Testis (tissue), 2 donors: Measurements from ENCODE around the gene GRM4.

Experiments
- POLR2A ChIP-seq: fragments of 450-650 bp; IDR thresholded peaks from one replicate; pipeline ENCODE4 v1.6.1; 2017; ENCODE audit warnings: antibody characterized with exemption, mild to moderate bottlenecking, moderate library complexity
- TF ChIP-seq, protein P1 (sequence below), 3 experiments: fragments of 450-650 bp in 2 of 3; fragments of 200-600 bp in 1 of 3; sonication (generic) in 1 of 3; IDR thresholded peaks; one replicate each; pipeline ENCODE4 v1.5.1; 2016 to 2019; ENCODE audit warnings: antibody characterized with exemption in 3 of 3, mild to moderate bottlenecking in 2 of 3, moderate library complexity in 1 of 3

DNA sequence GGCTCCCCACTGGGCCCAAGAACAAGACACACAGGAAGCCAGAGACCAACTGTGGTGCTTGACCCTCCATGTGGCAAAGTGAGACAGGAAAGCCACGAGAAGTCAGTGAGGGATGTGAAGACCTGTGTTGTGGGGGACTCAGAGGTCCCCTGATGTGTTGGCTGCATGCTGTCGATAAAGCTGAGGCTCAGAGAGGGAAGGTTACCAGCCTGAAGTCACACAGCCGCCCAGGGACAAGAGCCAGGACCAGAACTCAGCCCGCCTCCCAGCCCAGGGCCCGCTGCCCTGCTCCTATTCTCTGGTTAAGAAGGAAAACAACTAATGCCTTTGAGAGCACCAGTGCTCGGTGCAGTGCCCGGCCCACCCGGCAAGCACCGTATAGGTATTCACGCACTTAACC, 63.5 kb downstream of the GRM4 start:
- TF ChIP-seq, protein P1, sequence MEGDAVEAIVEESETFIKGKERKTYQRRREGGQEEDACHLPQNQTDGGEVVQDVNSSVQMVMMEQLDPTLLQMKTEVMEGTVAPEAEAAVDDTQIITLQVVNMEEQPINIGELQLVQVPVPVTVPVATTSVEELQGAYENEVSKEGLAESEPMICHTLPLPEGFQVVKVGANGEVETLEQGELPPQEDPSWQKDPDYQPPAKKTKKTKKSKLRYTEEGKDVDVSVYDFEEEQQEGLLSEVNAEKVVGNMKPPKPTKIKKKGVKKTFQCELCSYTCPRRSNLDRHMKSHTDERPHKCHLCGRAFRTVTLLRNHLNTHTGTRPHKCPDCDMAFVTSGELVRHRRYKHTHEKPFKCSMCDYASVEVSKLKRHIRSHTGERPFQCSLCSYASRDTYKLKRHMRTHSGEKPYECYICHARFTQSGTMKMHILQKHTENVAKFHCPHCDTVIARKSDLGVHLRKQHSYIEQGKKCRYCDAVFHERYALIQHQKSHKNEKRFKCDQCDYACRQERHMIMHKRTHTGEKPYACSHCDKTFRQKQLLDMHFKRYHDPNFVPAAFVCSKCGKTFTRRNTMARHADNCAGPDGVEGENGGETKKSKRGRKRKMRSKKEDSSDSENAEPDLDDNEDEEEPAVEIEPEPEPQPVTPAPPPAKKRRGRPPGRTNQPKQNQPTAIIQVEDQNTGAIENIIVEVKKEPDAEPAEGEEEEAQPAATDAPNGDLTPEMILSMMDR (IDR thresholded peaks at IDR 0.05), result no peak
- no peak for TF ChIP-seq POLR2A
